Activated T-cell treated with anti-CD3 and anti-CD28 coated beads, Interleukin-2, amount 50 U/mL, for 72 hours (primary cell): ENCODE results near the gene TBCD. TPM values are rescaled to one million over a fixed set of nuclear protein-coding genes. Genes with fewer than 3 reads are reported as not detected.

Source experiments
- ATAC-seq, 2 donors: fragments of 150-1000 bp; cut with Tn5 transposase; replicated peaks in 1 of 2; 2 replicates each; pipeline ENCODE4 v1.10.0; 2021; ENCODE audit warnings: moderate library complexity in 2 of 2, mild to moderate bottlenecking in 1 of 2
- DNase-seq, 2 donors: peaks; one replicate each; pipeline ENCODE4 v3.0.0; 2021 to 2022; ENCODE audit warnings: mixed read lengths in 1 of 2
- H3K27ac Mint-ChIP-seq: one replicate; pipeline ENCODE4 v1.8.0; 2022; ENCODE audit warnings: mild to moderate bottlenecking, moderate library complexity, mixed read lengths
- H3K27me3 Mint-ChIP-seq: one replicate; pipeline ENCODE4 v1.8.0; 2022; ENCODE audit warnings: low read depth, mixed read lengths
- H3K36me3 Mint-ChIP-seq, 2 donors: one replicate each; pipeline ENCODE4 v1.8.0; 2022; ENCODE audit warnings: mixed read lengths in 2 of 2, mild to moderate bottlenecking in 1 of 2; ENCODE audit not compliant: insufficient read depth in 2 of 2
- H3K4me1 Mint-ChIP-seq: one replicate; pipeline ENCODE4 v1.8.0; 2022; ENCODE audit warnings: low read depth, mixed read lengths
- H3K4me3 Mint-ChIP-seq, 2 donors: one replicate each; pipeline ENCODE4 v1.8.0; 2022; ENCODE audit warnings: mild to moderate bottlenecking in 2 of 2, mixed read lengths in 2 of 2, moderate library complexity in 2 of 2
- H3K9me3 Mint-ChIP-seq, 2 donors: one replicate each; pipeline ENCODE4 v1.8.0; 2022; ENCODE audit warnings: mixed read lengths in 2 of 2
- total RNA-seq, 2 donors: library from RNA; stranded (reverse); gene quantifications; one replicate each; pipeline ENCODE4 v1.2.3, GENCODE V29; 2022

The TBCD gene
- total RNA-seq, 2 donors from 2014 or later = 112 to 134 TPM

DNA sequence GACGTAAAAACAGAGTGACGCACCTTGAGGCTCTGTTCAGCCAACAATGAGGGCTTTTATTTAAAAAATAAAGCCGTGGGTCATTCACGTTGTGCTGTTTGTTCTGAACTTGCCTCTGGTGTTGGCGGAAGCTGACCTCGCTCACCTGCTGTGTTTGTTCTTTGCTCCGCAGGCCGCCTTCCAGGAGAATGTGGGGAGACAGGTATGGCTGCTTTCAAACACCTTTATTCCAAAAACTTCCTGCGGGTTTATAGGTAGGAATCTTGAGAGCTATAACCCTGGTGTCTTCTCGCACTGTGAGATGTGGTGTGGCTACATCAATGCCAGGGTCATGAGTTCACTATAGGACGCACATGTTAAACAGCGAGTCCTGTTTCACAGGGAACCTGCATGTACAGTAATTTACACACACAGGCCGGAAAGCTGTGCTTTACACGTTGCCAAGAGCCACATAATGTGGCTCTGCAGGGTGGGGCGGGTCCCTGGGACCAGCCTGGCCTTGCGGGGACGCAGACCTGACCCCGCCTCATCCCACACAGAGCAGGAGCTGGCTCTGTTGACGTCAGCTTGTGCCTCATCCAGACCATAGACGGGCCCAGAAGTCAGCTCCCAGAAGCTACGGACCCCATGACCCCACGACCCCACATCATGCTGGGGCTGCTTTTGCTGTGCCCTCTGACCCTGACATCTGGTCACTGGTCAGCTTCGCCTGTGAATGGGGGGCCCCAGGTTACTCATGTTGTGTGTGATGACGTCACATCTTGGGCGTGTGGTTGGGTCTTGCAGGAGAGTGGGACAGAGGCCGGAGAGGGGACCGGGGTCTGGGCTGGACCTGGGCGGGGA is 137.9 kb downstream of the TBCD start:
- Mint-ChIP-seq H3K4me3 (no peak overlapping the region), H3K27ac (peak overlapping the region; percentile 16), H3K36me3 (peaks cover 2 to 3% of the 10 kb centered on the region in 2 donors), H3K9me3 (no peaks in the 10 kb centered on the region), H3K4me1 (peaks cover 45% of the 10 kb centered on the region), H3K27me3 (no peaks in the 10 kb centered on the region)
- ATAC-seq = no peak
- DNase-seq = no peak

DNA sequence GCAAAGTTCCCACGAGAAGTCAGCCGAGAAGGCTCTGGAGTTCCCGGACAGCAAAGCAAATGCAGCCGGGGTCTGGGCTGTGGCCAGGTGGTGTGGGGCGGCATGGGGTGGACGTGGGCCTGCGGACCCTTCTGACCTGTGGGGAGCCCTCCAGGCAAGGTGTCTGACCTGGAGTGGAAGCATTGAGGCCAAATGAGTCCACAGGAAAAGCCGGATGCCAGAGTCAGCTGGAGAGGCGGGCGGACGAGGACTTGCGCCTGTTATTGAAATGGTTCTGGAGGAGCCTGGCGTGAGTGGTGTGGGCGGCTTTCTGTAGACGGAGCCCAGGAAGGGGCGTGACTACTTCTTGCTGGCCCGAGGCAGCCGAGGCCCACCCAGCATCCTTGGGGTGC is 138.5 kb downstream of the TBCD start:
- Mint-ChIP-seq H3K4me1 (peaks cover 39% of the 10 kb centered on the region), H3K27ac (no peak overlapping the region), H3K36me3 (peaks cover 2 to 3% of the 10 kb centered on the region in 2 donors), H3K4me3 (no peak overlapping the region), H3K9me3 (no peaks in the 10 kb centered on the region), H3K27me3 (no peaks in the 10 kb centered on the region)
- DNase-seq (no peak), ATAC-seq (no peak)

DNA sequence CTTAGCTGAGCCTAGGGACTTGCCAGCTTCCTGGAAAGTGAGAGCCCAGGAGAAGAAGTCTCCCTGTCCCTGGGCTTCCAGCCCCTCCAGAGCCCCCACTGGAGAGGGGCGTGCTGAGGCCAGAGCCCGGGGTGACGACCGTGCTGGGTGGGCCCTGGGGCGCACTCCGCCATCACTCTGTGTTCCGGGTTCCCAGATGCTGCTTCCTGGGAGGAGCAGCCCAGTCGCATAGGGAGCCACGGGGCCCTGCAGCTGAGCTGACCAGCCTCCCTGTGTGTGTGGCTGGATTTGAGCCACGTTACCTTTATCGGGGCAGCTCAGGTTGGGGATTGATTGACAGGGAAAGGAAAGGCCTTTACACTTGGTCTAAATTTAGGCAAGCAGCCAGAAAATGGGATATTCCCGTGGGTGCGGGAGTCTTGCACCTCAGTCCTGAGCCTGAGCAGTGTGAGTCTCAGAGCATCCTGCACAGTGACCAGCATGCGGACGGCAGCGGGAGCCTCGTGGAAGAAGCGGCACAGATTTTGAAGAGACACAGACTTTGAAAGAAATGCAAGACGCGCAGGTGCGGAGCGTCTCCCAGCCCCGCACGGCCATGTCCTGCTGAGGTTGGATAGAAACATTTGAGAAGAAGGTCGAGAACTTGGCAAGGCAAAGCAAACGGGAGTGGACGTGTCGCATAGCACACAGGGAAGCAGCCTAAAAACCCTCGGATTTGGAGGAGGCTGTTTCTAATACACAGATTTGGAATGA is 139.2 kb downstream of the TBCD start:
- no peaks in the 10 kb centered on the region for H3K27me3 Mint-ChIP-seq
- DNase-seq (no peak), ATAC-seq (no peak)
- no peak overlapping the region for H3K27ac Mint-ChIP-seq
- H3K9me3 Mint-ChIP-seq = no peaks in the 10 kb centered on the region
- peaks cover 32% of the 10 kb centered on the region for H3K4me1 Mint-ChIP-seq
- H3K36me3 Mint-ChIP-seq = peaks cover 2 to 3% of the 10 kb centered on the region in 2 donors
- no peak overlapping the region for H3K4me3 Mint-ChIP-seq

DNA sequence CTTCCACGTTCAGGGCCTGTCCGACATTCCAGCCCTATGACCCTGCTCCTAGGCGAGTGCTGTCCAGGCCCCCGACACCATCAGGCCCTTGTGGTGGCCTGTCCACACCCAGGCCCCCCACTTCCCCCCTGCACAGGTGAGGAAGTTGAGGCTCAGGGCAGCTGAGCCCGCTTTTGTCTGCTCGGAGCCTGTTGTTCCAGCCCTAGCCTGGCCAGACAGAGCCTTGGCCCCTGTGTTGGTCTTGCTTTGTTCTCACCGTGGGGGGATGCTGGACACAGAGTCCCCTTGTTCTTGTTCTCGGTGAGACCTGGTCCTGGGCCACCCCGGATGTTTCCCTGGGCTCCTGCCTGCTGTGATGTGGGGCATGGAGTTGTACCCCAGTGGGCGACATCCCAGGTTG is 140.0 kb downstream of the TBCD start:
- Mint-ChIP-seq H3K4me1 (peaks cover 29% of the 10 kb centered on the region), H3K36me3 (peaks cover 2 to 3% of the 10 kb centered on the region in 2 donors), H3K4me3 (peak overlapping the region in 1 of 2 donors; percentile 12), H3K27ac (no peak overlapping the region), H3K27me3 (no peaks in the 10 kb centered on the region), H3K9me3 (no peaks in the 10 kb centered on the region)
- DNase-seq (no peak), ATAC-seq (no peak)

DNA sequence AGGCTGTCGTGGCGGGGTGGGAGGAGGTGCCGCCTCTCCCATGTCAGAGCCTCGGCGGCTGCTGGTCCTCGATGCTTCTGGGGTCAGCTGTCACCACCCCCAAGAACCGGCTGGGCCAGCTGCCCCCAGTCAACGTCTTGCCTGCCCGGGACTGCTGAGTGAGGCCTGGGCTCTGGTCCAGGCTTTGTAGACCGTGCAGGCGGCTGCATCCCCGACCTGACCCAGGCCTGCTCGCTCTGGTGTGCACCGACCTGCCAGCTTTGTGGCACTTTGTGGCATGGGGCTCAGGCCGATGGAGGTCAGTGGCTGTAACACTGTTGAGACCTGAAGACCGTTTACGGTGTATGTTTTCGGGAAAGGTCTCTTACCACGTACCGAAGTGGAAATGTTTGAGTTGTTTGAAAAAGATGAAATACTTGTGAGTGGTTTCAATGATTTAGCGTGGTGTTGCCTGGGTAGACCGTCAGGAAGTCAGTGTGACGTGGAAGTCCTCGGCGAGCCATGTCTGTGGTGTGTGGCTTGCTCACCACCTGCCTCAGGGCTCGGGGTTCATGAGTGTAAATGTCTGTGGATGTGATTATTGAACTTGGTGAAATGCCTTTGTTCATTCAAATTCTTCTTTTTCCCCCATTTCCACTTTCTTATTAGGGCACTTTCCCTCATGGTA is 141.2 kb downstream of the TBCD start:
- Mint-ChIP-seq H3K27me3 (no peaks in the 10 kb centered on the region), H3K36me3 (peaks cover 0 to 2% of the 10 kb centered on the region in 2 donors)

DNA sequence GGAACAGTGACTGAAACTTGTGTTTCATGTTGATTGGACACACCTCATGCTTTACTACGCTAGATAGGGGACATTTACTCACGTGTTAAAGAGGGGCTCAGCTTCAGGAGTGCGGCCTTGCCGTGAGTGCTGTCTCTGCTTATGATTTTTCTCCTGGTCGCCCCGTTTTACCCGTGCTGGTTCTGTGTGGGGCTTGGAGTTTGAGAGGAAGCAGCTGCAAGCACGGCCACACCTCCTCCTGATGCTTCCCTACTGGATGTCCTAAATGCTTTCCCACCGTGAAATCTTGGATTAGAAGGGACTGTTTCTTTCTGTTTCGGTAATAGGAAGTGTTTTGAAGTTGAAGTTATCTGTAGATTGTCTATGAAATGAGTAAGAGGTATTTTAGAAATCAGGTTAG is 141.9 kb downstream of the TBCD start:
- Mint-ChIP-seq H3K9me3 (no peaks in the 10 kb centered on the region), H3K27me3 (no peaks in the 10 kb centered on the region), H3K36me3 (peaks cover 0 to 3% of the 10 kb centered on the region in 2 donors), H3K4me3 (peak overlapping the region in 1 of 2 donors; percentile 75), H3K27ac (peak overlapping the region; percentile 29), H3K4me1 (peaks cover 20% of the 10 kb centered on the region)
- DNase-seq (no peak), ATAC-seq (peak in 1 of 2 donors; percentile 24)

More for the DNA sequence above, 141.2 kb downstream of the TBCD start:
- DNase-seq (peak; percentile 61 to 70), ATAC-seq (peak; percentile 96)
- peaks cover 20% of the 10 kb centered on the region for H3K4me1 Mint-ChIP-seq
- peak overlapping the region; percentile 55 to 75 for H3K4me3 Mint-ChIP-seq
- peak overlapping the region; percentile 29 for H3K27ac Mint-ChIP-seq
- H3K9me3 Mint-ChIP-seq = no peaks in the 10 kb centered on the region

DNA sequence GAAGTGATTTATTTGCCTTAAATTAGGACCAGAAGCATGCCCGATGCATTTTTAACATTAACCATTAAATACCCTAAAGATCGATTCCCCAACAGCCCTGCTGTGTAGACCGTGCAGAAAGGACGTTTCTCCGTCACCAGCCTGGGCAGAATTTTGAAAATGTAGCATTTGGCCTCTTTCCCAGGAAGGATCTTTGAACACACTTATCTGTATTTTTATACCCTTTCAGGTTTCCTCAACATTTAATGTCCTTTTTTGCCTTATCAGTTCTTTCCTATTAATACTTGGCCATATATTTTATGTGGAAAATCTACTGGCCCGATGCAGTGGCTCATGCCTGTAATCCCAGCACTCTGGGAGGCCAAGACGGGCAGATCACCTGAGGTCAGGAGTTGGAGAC is 142.5 kb downstream of the TBCD start:
- ATAC-seq = no peak
- peaks cover 20% of the 10 kb centered on the region for H3K4me1 Mint-ChIP-seq
- H3K4me3 Mint-ChIP-seq = peak overlapping the region in 1 of 2 donors; percentile 75
- peaks cover 0 to 3% of the 10 kb centered on the region in 2 donors for H3K36me3 Mint-ChIP-seq
- H3K27me3 Mint-ChIP-seq = no peaks in the 10 kb centered on the region
- DNase-seq = no peak
- H3K27ac Mint-ChIP-seq = peak overlapping the region; percentile 29
- H3K9me3 Mint-ChIP-seq = no peaks in the 10 kb centered on the region

DNA sequence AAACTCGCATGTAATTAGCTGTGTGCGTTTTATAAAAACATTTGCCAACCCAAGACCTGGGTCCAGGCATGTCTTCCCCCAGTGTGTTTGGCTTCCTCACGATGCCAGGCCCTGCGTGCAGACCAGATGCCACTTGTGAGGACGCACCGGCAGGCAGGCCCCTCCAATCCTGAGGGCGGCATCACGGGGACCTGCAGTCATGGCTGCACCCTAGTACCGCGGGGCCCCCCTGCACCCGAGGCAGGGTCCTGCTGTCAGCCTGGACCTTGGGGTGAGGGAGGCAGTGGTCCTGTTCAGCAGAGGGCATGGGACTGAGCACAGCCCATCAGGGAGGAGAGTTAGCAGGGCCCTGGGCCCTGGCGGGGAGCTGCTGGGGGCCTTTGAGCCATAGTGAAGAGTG is 143.2 kb downstream of the TBCD start:
- Mint-ChIP-seq H3K27ac (no peak overlapping the region), H3K36me3 (peaks cover 0 to 3% of the 10 kb centered on the region in 2 donors), H3K27me3 (no peaks in the 10 kb centered on the region), H3K4me1 (peaks cover 24% of the 10 kb centered on the region), H3K4me3 (no peak overlapping the region), H3K9me3 (no peaks in the 10 kb centered on the region)
- no peak for ATAC-seq
- DNase-seq = no peak

DNA sequence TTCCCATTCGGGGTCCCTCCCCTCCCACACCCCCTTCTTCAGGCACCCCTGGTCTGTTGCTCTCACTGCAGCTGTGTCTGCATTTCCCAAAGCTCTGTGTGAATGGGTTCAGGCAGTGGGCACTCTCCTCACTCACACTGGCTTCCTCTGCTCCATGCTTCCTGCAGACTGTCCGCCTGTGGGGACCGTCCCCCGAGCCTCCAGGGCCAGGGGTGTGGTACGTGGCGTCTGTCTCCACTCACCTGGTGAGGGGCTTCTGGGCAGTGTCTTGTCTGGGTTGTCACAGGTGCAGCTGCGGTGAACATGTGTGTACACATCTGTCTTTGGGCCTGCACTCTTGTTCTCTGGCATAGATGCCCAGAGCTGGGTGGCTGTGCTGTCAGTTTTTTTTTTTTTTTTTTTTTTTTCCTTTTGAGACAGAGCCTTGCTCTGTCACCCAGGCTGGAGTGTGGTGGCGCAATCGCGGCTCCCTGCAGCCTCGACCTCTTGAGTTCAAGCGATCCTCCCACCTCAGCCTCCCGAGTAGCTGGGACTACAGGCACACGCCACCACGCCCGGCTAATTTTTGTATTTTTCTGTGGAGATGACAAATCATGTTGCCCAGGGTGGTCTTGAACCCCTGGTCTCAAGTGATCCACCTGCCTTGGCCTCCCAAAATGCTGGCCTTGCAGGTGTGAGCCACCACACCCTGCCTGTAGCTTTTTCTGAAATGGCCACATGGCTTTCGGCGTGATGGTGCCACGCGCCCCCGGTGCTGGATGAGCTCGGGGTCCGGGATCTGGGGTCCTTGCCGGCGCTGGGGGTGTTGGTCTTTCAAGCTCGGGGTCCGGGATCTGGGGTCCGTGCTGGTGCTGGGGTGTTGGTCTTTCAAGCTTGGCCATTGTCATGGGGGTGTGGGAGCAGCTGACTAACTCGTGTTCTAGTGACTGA is 144.5 kb downstream of the TBCD start:
- H3K27me3 Mint-ChIP-seq = no peaks in the 10 kb centered on the region
- H3K4me3 Mint-ChIP-seq = no peak overlapping the region
- no peaks in the 10 kb centered on the region for H3K9me3 Mint-ChIP-seq
- ATAC-seq (no peak), DNase-seq (no peak)
- H3K36me3 Mint-ChIP-seq = peaks cover 2 to 5% of the 10 kb centered on the region in 2 donors
- no peak overlapping the region for H3K27ac Mint-ChIP-seq
- H3K4me1 Mint-ChIP-seq = peaks cover 27% of the 10 kb centered on the region

DNA sequence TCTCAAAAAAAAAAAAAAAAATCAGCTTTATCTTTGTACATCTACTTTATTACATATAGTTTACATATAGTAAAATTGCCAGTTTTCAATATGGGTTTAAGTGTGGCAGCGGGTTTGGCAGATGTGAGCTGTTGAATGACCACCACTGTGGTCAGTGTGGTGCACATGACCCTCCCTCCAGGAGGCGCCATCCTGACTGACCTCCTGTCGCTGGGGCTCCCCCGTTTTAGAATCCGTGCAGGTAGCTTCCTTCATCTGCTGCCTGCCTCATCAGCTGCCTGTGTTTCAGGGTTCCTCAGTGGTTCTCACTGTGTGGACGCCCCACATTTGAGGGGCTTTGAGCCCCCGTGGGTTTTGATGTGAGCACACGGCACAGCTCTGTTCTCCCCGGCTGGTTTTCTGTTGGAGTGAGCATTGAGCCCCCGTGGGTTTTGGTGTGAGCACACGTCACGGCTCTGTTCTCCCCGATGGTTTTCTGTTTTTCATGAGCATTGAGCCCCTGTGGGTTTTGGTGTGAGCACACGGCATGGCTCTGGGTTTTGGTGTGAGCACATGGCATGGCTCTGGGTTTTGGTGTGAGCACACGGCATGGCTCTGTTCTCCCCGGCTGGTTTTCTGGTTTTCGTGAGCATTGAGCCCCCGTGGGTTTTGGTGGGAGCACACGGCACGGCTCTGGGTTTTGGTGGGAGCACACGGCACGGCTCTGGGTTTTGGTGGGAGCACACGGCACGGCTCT is 145.8 kb downstream of the TBCD start:
- Mint-ChIP-seq H3K36me3 (peaks cover 2 to 5% of the 10 kb centered on the region in 2 donors), H3K27me3 (no peaks in the 10 kb centered on the region), H3K4me3 (no peak overlapping the region), H3K9me3 (no peaks in the 10 kb centered on the region), H3K27ac (no peak overlapping the region), H3K4me1 (peaks cover 21% of the 10 kb centered on the region)
- ATAC-seq = no peak
- no peak for DNase-seq

DNA sequence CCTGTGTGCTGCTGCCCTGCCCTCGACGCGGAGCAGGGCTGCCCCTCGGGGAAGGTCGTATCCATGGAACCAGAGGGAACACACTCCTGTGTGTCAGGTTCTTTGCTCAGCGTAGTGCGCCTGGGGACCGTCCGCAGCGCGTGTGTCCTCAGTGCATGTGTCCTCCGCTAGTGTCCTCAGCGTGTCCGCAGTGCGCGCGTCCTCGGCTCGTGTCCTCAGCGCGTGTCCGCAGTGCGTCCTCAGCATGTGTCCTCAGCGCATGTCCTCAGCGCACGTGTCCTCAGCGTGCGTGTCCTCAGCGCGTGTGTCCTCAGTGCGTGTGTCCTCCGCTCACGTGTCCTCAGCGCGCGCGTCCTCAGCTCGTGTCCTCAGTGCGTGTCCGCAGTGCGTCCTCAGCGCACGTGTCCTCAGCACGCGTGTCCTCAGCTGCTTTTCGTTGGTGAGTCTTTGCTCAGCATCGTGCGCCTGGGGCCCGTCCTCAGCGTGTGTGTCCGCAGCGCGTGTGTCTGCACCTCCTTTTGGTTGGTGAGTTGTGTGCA is 147.2 kb downstream of the TBCD start:
- Mint-ChIP-seq H3K27ac (no peak overlapping the region), H3K9me3 (no peaks in the 10 kb centered on the region), H3K4me1 (peaks cover 8% of the 10 kb centered on the region), H3K4me3 (no peak overlapping the region), H3K27me3 (no peaks in the 10 kb centered on the region), H3K36me3 (peaks cover 4 to 6% of the 10 kb centered on the region in 2 donors)
- DNase-seq = no peak
- ATAC-seq = no peak
